ENCODE measurements around the gene C11orf58.

The C11orf58 gene

DNA sequence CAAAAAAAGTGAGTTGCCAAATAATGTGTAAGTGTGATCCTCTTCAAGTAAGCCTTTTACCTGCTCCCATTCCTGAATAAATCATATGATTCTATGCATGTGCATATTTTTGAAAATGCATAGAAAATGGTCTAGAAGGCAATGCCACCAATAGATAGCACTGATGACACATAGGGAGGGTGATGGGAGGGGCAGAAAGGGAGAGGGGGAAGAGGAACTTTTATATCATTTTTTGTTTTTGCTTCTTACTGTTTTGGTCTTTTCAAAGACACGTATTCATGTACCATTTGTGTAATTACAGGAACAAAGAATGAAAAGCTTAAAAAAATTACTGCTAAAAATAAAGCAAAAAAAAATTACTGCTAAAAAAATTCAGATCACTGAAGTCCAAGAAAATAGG, 60.8 kb downstream of the C11orf58 start:
- no peaks in the 10 kb centered on the region for H3K27me3 ChIP-seq
- DNase-seq, result no peak
- H3K27ac ChIP-seq, result no peak overlapping the region
- TF ChIP-seq, protein P1, sequence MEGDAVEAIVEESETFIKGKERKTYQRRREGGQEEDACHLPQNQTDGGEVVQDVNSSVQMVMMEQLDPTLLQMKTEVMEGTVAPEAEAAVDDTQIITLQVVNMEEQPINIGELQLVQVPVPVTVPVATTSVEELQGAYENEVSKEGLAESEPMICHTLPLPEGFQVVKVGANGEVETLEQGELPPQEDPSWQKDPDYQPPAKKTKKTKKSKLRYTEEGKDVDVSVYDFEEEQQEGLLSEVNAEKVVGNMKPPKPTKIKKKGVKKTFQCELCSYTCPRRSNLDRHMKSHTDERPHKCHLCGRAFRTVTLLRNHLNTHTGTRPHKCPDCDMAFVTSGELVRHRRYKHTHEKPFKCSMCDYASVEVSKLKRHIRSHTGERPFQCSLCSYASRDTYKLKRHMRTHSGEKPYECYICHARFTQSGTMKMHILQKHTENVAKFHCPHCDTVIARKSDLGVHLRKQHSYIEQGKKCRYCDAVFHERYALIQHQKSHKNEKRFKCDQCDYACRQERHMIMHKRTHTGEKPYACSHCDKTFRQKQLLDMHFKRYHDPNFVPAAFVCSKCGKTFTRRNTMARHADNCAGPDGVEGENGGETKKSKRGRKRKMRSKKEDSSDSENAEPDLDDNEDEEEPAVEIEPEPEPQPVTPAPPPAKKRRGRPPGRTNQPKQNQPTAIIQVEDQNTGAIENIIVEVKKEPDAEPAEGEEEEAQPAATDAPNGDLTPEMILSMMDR (IDR thresholded peaks at IDR 0.05), result no peak
- H3K36me3 ChIP-seq, result peaks cover 0 to 36% (median 0%) of the 10 kb centered on the region in 3 donors
- intact Hi-C loops (cut with DNase I; ENCODE audit: low total_unique reads), result no loop called here
- H3K9me3 ChIP-seq, result no peaks in the 10 kb centered on the region
- H3K4me3 ChIP-seq, result no peak overlapping the region
- no peaks in the 10 kb centered on the region for H3K4me1 ChIP-seq

DNA sequence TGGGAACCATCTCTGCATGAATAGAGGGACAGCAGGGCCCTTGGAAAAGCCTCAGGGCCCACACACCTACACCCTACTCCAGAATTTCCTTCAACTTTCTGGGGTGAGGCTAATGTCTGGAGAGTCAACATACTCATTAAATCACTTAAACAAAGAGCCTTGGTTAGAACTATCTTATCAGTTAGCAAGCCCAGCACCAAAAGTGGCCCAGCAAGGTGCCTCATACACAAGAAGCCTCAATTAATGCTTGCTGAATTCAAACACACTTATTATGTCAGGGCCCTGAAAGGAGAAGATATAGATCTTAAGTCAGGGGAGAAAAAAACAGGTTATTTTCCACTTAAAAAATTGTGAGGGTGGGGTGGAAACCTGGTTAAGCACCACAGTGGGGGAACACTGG, 61.4 kb downstream of the C11orf58 start:
- Histone ChIP-seq H3K36me3 (peaks cover 0 to 36% (median 0%) of the 10 kb centered on the region in 3 donors), H3K4me1 (no peaks in the 10 kb centered on the region), H3K4me3 (no peak overlapping the region), H3K9me3 (no peaks in the 10 kb centered on the region), H3K27ac (no peak overlapping the region), H3K27me3 (no peaks in the 10 kb centered on the region)
- DNase-seq, result no peak
- intact Hi-C loops (cut with DNase I; ENCODE audit: low total_unique reads), result no loop called here
- TF ChIP-seq, protein P1 (IDR thresholded peaks at IDR 0.05), result no peak

DNA sequence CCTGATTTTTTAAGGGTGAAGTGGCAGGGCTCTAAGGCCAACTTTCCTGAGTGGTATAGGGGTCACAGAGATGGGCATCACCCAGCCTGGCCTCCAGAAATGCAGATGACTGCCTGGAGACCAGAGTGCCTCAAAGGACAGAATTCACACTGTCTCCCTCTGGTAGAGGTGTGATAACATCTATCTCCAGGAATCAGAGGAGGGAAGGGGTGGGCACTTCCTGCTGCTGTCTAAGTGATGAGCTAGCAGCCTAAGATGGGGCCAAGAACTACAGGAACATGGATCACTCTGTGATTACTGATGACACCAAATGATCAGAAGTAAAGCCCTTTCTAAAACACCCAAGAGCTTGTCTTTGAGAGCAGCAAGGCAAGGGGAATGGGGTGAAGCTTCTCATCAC, 61.9 kb downstream of the C11orf58 start:
- TF ChIP-seq, protein P1 (IDR thresholded peaks at IDR 0.05), result no peak

DNA sequence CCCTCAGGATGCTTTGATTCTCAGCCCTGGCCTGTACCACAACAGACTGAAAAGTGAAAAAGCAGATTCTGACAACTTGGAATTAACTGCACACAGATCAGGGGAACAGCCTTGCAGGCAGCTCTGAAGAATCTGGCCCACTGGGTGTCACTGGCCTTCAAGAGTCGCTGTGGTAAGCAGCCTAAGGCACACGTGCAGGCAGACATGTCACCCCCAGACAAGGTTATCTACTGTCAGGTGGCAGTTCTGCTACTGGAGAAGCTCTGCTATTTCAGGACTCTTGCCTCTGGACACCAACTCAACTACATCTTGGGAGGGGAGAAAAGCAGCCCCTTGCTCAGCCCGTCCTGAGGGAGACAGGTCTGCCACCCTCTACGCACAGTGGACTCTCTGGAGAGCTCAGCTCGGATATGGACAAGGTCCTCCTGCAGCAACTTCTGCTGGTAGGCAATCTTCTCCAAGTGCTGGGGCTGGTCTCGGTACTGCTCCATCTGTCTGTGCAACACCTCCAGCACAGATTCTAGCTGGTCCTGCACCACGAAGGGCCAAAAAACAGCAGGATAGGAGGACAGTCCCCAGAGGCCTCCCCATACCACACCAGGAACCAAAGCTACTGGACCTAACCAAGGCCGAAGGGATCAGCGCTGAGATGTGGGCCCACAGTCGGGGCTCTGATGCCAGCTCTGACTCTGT, 63.0 kb downstream of the C11orf58 start:
- TF ChIP-seq, protein P1 (IDR thresholded peaks at IDR 0.05), result no peak
- no peaks in the 10 kb centered on the region for H3K9me3 ChIP-seq
- intact Hi-C loops (cut with DNase I; ENCODE audit: low total_unique reads), result no loop called here
- no peak overlapping the region for H3K27ac ChIP-seq
- peaks cover 0 to 2% (median under 1%) of the 10 kb centered on the region in 4 donors for H3K4me1 ChIP-seq
- no peaks in the 10 kb centered on the region for H3K27me3 ChIP-seq
- peaks cover 0 to 34% (median 0%) of the 10 kb centered on the region in 3 donors for H3K36me3 ChIP-seq
- no peak overlapping the region for H3K4me3 ChIP-seq
- no peak for DNase-seq

More for the DNA sequence above, 61.9 kb downstream of the C11orf58 start:
- Histone ChIP-seq H3K9me3 (no peaks in the 10 kb centered on the region), H3K4me1 (no peaks in the 10 kb centered on the region), H3K4me3 (no peak overlapping the region), H3K27ac (no peak overlapping the region), H3K27me3 (no peaks in the 10 kb centered on the region), H3K36me3 (peaks cover 0 to 36% (median 0%) of the 10 kb centered on the region in 3 donors)
- no peak for DNase-seq
- intact Hi-C loops (cut with DNase I; ENCODE audit: low total_unique reads), result no loop called here

DNA sequence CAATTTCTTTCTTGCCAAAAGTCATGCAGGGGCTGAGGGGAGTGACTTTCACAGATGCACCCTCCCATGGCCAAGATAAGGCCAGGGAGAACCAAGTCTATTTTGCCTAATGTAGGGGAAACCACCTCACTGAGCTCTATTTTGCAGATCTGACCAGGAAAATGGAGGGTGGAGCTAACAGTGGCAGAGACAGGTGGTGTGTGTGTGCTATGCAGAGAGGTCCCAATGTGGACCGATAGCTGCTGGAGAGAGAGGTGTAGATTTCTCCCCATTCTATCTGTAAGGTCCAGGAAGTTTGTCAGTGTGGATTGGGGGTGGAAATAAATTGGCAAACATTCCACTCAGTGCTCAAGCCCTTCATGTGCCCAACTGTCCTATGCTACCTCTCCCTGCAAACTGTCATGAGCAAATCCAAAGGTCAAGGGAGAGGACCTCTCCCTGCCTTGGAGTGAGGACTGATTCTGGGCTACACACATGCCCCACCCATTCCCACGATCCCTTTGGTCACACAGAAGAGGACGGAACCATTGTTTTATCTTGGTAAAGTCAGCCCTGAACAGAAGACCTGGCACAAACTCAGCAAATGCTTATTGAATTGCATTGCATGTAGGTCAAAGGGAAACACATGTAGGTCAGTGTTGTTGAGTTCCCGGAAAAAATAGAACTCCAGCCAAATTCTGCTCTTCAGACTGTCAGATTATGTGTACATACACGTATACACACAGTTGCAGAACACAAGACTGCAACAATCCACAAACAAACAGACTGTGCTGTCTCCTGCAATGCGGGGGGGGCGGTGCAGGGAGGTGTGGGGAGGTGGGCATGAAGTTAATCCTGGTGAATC, 65.9 kb downstream of the C11orf58 start:
- no peak overlapping the region for H3K4me3 ChIP-seq
- no peaks in the 10 kb centered on the region for H3K27me3 ChIP-seq
- H3K4me1 ChIP-seq, result peaks cover 0 to 11% (median 4%) of the 10 kb centered on the region in 4 donors
- no peaks in the 10 kb centered on the region for H3K9me3 ChIP-seq
- DNase-seq, result peak in 1 of 2 donors; percentile 32
- intact Hi-C loops (cut with DNase I; ENCODE audit: low total_unique reads), result no loop called here
- no peak overlapping the region for H3K27ac ChIP-seq
- TF ChIP-seq, protein P1 (IDR thresholded peaks at IDR 0.05), result no peak
- peaks cover 0 to 29% (median 0%) of the 10 kb centered on the region in 3 donors for H3K36me3 ChIP-seq

All from tibial artery (tissue), 4 donors.